ENCODE measurements around the gene PADI2.
"Not testable (repeated sequence)": the region's sequence is repeated elsewhere in the genome, so short reads cannot be mapped to it uniquely, and the experiment has no call there.

PADI2 gene

GRCh38 chr1:17080085-17080759, 39.0 kb downstream of the PADI2 start:
- no peak for DNase-seq

GRCh38 chr1:17078991-17079868, 40.0 kb downstream of the PADI2 start:
- DNase-seq: no peak

- no peak for DNase-seq
Measured at GRCh38 chr1:17075470-17076255, 43.6 kb downstream of the PADI2 start.

- DNase-seq: no peak
Measured at GRCh38 chr1:17071794-17072193, 47.5 kb downstream of the PADI2 start.

- no peak for DNase-seq
Measured at GRCh38 chr1:17070163-17070525, 49.1 kb downstream of the PADI2 start.

- DNase-seq: no peak
Measured at GRCh38 chr1:17069452-17070162, 49.6 kb downstream of the PADI2 start.

GRCh38 chr1:17068789-17069188, 50.5 kb downstream of the PADI2 start:
- DNase-seq: no peak

- DNase-seq: no peak
Measured at GRCh38 chr1:17067465-17068240, 51.6 kb downstream of the PADI2 start.

GRCh38 chr1:17067069-17067426, 52.2 kb downstream of the PADI2 start:
- DNase-seq: peak; percentile 78

GRCh38 chr1:17066361-17067068, 52.7 kb downstream of the PADI2 start:
- DNase-seq: peak; percentile 90

GRCh38 chr1:17065666-17066065, 53.6 kb downstream of the PADI2 start:
- no peak for DNase-seq

GRCh38 chr1:17062751-17063150, 56.5 kb downstream of the PADI2 start:
- not testable (repeated sequence) for DNase-seq

- no peak for DNase-seq
Measured at GRCh38 chr1:17061892-17062291, 57.4 kb downstream of the PADI2 start.

- DNase-seq: no peak
Measured at GRCh38 chr1:17061486-17061885, 57.8 kb downstream of the PADI2 start.

- peak; percentile 92 for DNase-seq
Measured at GRCh38 chr1:17060306-17060749, 58.9 kb downstream of the PADI2 start.

- DNase-seq: peak; percentile 84
Measured at GRCh38 chr1:17059391-17060305, 59.6 kb downstream of the PADI2 start.

GRCh38 chr1:17056551-17056950, 62.7 kb downstream of the PADI2 start:
- no peak for DNase-seq

GRCh38 chr1:17055801-17056200, 63.5 kb downstream of the PADI2 start:
- no peak for DNase-seq

- peak; percentile 83 for DNase-seq
Measured at GRCh38 chr1:17053685-17054410, 65.4 kb downstream of the PADI2 start, which contains the start of gene SDHB. TSS of gene SDHB (minus strand) at chr1:17054032. CDS start at chr1:17054019, 13 bp downstream.
